IMR-90 (cell line): ENCODE results near the gene TK2. TPM values are rescaled to one million over a fixed set of nuclear protein-coding genes. Genes with fewer than 3 reads are reported as not detected.

Experiments used
- ATAC-seq: fragments of 200-7000 bp; cut with Tn5 transposase; 2 replicates; pipeline ENCODE4 v1.9.1; 2020; ENCODE audit warnings: low read depth, mild to moderate bottlenecking, moderate library complexity
- BruUV-seq: library from RNA; stranded (reverse); fragments of 400-500 nt; replicated peaks from 2 replicates; lab custom pipeline; 2021; lab: Mats Ljungman, UMichigan
- CTCF ChIA-PET: fragments of 300-600 bp; formaldehyde crosslinking; extraction: SDS; loops from one replicate; lab custom pipeline; 2021; ENCODE audit warnings: antibody characterized with exemption; lab: Yijun Ruan, JAX
- POLR2A ChIA-PET: fragments of 300-600 bp; sonication (Branson Sonifier 250); formaldehyde crosslinking; loops from one replicate; lab custom pipeline; 2022; ENCODE audit warnings: antibody characterized with exemption; ENCODE audit not compliant: unreplicated experiment; lab: Charles Lee
- DNase-seq: peaks from one replicate; pipeline ENCODE4 v3.0.0; 2013
- H2AFZ ChIP-seq: replicated peaks from 2 replicates; pipeline ENCODE3; 2013; ENCODE audit warnings: low read length, mild to moderate bottlenecking; ENCODE audit not compliant: poor library complexity
- H2AK5ac ChIP-seq: 2 replicates; pipeline ENCODE4 v1.6.1; 2013; ENCODE audit warnings: low read depth, low read length, inconsistent platforms
- H2AK9ac ChIP-seq: replicated peaks from 2 replicates; pipeline ENCODE3; 2013; ENCODE audit warnings: mild to moderate bottlenecking, low read depth, low read length, moderate library complexity; ENCODE audit not compliant: poor library complexity
- H2BK120ac ChIP-seq: 2 replicates; pipeline ENCODE4 v1.6.1; 2013; ENCODE audit warnings: low read depth, low read length, inconsistent platforms
- H2BK15ac ChIP-seq: 3 replicates; pipeline ENCODE4 v1.6.1; 2013; ENCODE audit warnings: low read depth, low read length, inconsistent platforms
- H2BK20ac ChIP-seq: 2 replicates; pipeline ENCODE4 v1.6.1; 2013; ENCODE audit warnings: low read depth, mild to moderate bottlenecking, inconsistent platforms, low read length, moderate library complexity
- H2BK5ac ChIP-seq: 2 replicates; pipeline ENCODE4 v1.6.1; 2013; ENCODE audit warnings: mild to moderate bottlenecking, low read depth, low read length, inconsistent platforms; ENCODE audit not compliant: poor library complexity, severe bottlenecking
- H3K14ac ChIP-seq: replicated peaks from 2 replicates; pipeline ENCODE4 v1.6.1; 2013; ENCODE audit warnings: low read depth, low read length, inconsistent platforms
- H3K18ac ChIP-seq: 2 replicates; pipeline ENCODE4 v1.6.1; 2013; ENCODE audit warnings: low read depth, low read length, control low read depth
- H3K23ac ChIP-seq: 2 replicates; pipeline ENCODE4 v1.6.1; 2013; ENCODE audit warnings: low read depth, low read length, inconsistent platforms
- H3K27ac ChIP-seq: 2 replicates; pipeline ENCODE4 v1.5.1; 2013; ENCODE audit warnings: mild to moderate bottlenecking, control low read depth, low read length; ENCODE audit not compliant: insufficient read depth
- H3K27me3 ChIP-seq: 2 replicates; pipeline ENCODE4 v1.6.1; 2013; ENCODE audit warnings: low read length; ENCODE audit not compliant: control insufficient read depth, insufficient read depth
- H3K36me3 ChIP-seq: 2 replicates; pipeline ENCODE4 v1.6.1; 2013; ENCODE audit warnings: low read length, mixed read lengths; ENCODE audit not compliant: control insufficient read depth, insufficient read depth
- H3K4ac ChIP-seq: 2 replicates; pipeline ENCODE4 v1.6.1; 2013; ENCODE audit warnings: low read depth, low read length, inconsistent platforms
- H3K4me1 ChIP-seq: 2 replicates; pipeline ENCODE4 v1.6.1; 2013; ENCODE audit warnings: low read length, mixed read lengths; ENCODE audit not compliant: control insufficient read depth, insufficient read depth
- H3K4me2 ChIP-seq: 2 replicates; pipeline ENCODE4 v1.6.1; 2013; ENCODE audit warnings: low read depth, mild to moderate bottlenecking, control low read depth, low read length, moderate library complexity
- H3K4me3 ChIP-seq: 2 replicates; pipeline ENCODE4 v1.5.1; 2013; ENCODE audit warnings: low read depth, mild to moderate bottlenecking, control low read depth, low read length, moderate library complexity; ENCODE audit not compliant: insufficient read depth
- H3K56ac ChIP-seq: 2 replicates; pipeline ENCODE4 v1.6.1; 2013; ENCODE audit warnings: low read length, inconsistent platforms; ENCODE audit not compliant: insufficient read depth; ENCODE audit errors: extremely low read depth
- H3K79me1 ChIP-seq, 2 experiments: 2 replicates each; pipeline ENCODE4 v1.6.1; 2013; ENCODE audit warnings: low read length in 2 of 2, inconsistent platforms in 1 of 2, low read depth in 1 of 2
- H3K9ac ChIP-seq: 2 replicates; pipeline ENCODE4 v1.6.1; 2013; ENCODE audit warnings: low read depth, low read length, control low read depth
- H3K9me1 ChIP-seq: 2 replicates; pipeline ENCODE4 v1.6.1; 2013; ENCODE audit warnings: low read length, inconsistent platforms; ENCODE audit not compliant: insufficient read depth
- H3K9me3 ChIP-seq: 2 replicates; pipeline ENCODE4 v1.6.1; 2013; ENCODE audit warnings: low read length; ENCODE audit not compliant: control insufficient read depth, insufficient read depth
- H4K20me1 ChIP-seq: 2 replicates; pipeline ENCODE4 v1.6.1; 2013; ENCODE audit warnings: low read length, inconsistent platforms; ENCODE audit not compliant: insufficient read depth
- H4K5ac ChIP-seq: 2 replicates; pipeline ENCODE4 v1.6.1; 2013; ENCODE audit warnings: mild to moderate bottlenecking, low read depth, low read length, control low read depth
- H4K8ac ChIP-seq, 2 experiments: 2 replicates each; pipeline ENCODE4 v1.6.1; 2013; ENCODE audit warnings: low read depth in 2 of 2, low read length in 2 of 2, control low read depth in 1 of 2, inconsistent platforms in 1 of 2
- H4K91ac ChIP-seq: 2 replicates; pipeline ENCODE4 v1.6.1; 2013; ENCODE audit warnings: low read depth, low read length, inconsistent platforms; ENCODE audit not compliant: insufficient read depth
- CEBPB ChIP-seq: IDR thresholded peaks from 2 replicates; pipeline ENCODE4 v1.6.1; 2012; ENCODE audit warnings: low read depth, low read length, improper control_type of control experiment
- ELK1 ChIP-seq: fragments of 150-350 bp; IDR thresholded peaks from 2 replicates; pipeline ENCODE4 v1.6.1; 2016; ENCODE audit warnings: low read depth, mild to moderate bottlenecking, low read length, moderate library complexity, borderline replicate concordance
- FOS ChIP-seq: fragments of 150-350 bp; IDR thresholded peaks from 2 replicates; pipeline ENCODE4 v1.6.1; 2016; ENCODE audit warnings: low read depth, low read length
- MAZ ChIP-seq: IDR thresholded peaks from 2 replicates; pipeline ENCODE4 v1.6.1; 2012; ENCODE audit warnings: low read depth, mild to moderate bottlenecking, low read length, improper control_type of control experiment, moderate library complexity, borderline replicate concordance
- MXI1 ChIP-seq: IDR thresholded peaks from 2 replicates; pipeline ENCODE4 v1.6.1; 2012; ENCODE audit warnings: low read depth, mild to moderate bottlenecking, low read length, moderate library complexity, borderline replicate concordance
- RAD21 ChIP-seq: IDR thresholded peaks from 2 replicates; pipeline ENCODE4 v1.6.1; 2012; ENCODE audit warnings: low read length, improper control_type of control experiment
- RCOR1 ChIP-seq: IDR thresholded peaks from 2 replicates; pipeline ENCODE4 v1.6.1; 2012; ENCODE audit warnings: mild to moderate bottlenecking, low read length, improper control_type of control experiment; ENCODE audit not compliant: insufficient replicate concordance
- RFX5 ChIP-seq: IDR thresholded peaks from 2 replicates; pipeline ENCODE4 v1.8.0; 2012; ENCODE audit warnings: low read depth, mild to moderate bottlenecking, low read length, moderate library complexity
- WGBS, 2 experiments: methylation state at CpG; one replicate each; pipeline versions ENCODE4 v1.1.5 to v1.1.7; 2013; ENCODE audit warnings: missing lambda C conversion rate in 2 of 2; ENCODE audit not compliant: insufficient read length in 1 of 2; ENCODE audit errors: extremely low coverage in 2 of 2; 5-methylcytosine and 5-hydroxymethylcytosine counted together
- dilution Hi-C: fragments of 300-500 bp; cut with HindIII; formaldehyde crosslinking; loops from one replicate; pipeline ENCODE4 v1.14.3; 2018; ENCODE audit warnings: low sequenced_read_pairs; ENCODE audit not compliant: unreplicated experiment
- in situ Hi-C: fragments of 300-500 bp; cut with MboI; formaldehyde crosslinking; loops from 3 replicates; pipeline ENCODE4 v1.14.3; 2019; ENCODE audit warnings: low sequenced_read_pairs, inconsistent platforms, mixed read lengths
- intact Hi-C: fragments of 100-400 bp; cut with micrococcal nuclease; formaldehyde crosslinking; loops from 2 replicates; pipeline ENCODE4 v1.10.0; 2022
- polyA plus RNA-seq, 3 experiments: library from polyadenylated mRNA; depleted of rRNA; stranded (reverse); fragments of >200 nt; gene quantifications; 2 replicates each; pipeline ENCODE4 v1.2.3, GENCODE V29; 2012; ENCODE audit warnings: low replicate concordance in 1 of 3
- total RNA-seq: library from RNA; depleted of rRNA; stranded (reverse); fragments of >200 nt; gene quantifications from 2 replicates; pipeline ENCODE4 v1.2.3, GENCODE V29; 2012

Gene TK2
- total and polyA plus RNA-seq, 2 of the 4 experiments (the other 2 are of a cell fraction), result 14.7 to 16.5 TPM

DNA sequence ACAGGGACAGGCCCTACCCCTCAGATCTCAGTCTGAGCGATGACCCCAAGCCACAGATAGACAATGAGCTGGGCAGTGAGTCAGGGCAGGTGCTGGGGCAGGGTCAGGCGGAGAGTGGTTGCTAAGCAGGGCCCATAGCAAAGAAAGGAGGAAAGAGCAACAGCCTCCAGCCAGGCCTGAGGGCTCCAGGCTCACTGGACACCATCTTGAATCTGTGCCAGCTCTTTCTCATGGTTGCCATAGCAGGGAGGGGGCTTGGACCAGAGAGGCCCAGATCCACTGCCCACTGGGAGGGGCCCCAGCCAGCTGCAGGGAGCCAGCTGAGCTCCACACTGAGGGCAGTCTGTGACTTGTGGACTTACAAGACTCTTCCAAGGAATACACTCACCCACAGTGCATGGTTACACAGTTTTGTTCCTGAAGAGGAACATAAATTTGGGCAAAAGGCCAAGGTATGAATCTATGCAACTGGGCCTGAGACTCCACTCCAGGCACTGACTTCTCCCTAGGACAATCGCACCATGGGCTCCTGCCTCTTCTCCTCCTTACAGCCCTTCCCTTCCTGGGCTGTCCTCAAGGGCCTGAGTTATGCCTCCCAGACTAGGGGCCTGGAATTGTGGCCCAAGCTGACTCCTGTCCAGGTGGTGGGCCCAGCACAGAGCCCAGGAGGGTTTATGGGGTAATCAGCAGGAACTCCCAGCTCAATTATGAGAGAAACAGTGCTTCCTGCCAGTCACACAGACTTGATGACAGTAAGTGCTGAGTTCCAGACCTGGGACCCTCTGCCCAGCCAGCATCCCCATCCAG, 62.9 kb downstream of the TK2 start:
- no peaks in the 10 kb centered on the region for H3K27me3 ChIP-seq
- no peaks in the 10 kb centered on the region for H3K79me1 ChIP-seq
- no peak overlapping the region for H4K8ac ChIP-seq
- no CpG with 5 or more reads among the region's 3 CpGs for WGBS, 2 experiments
- H3K4me3 ChIP-seq, result no peak overlapping the region
- H2BK20ac ChIP-seq, result 0 out of 2 replicates have a peak overlapping the region, but pooled peaks have one; percentile 23
- dilution Hi-C loops, result no loop called here
- CTCF ChIA-PET, result interaction anchor here (0.6 kb wide), 1 partner anchor 103 kb away, joined by 3 read pairs; no protein-coding TSS in a partner anchor
- POLR2A ChIA-PET, result no interaction called here
- no peaks in the 10 kb centered on the region for H4K20me1 ChIP-seq
- in situ Hi-C loops, result loop anchor here (5.0 kb wide), 1 partner anchor 80 kb away; no protein-coding TSS in a partner anchor
- peak overlapping the region; percentile 17 for H3K4ac ChIP-seq
- no peak overlapping the region for H3K27ac ChIP-seq
- BruUV-seq, result no TSS peak
- H2AK5ac ChIP-seq, result peak overlapping the region; percentile 16; the same call in 1 of the 2 replicates
- peak overlapping the region; percentile 16; the same call in 1 of the 2 replicates for H2BK120ac ChIP-seq
- H4K5ac ChIP-seq, result no peak overlapping the region
- peak overlapping the region; percentile 83 for H2AFZ ChIP-seq
- peak; percentile 83 for DNase-seq
- no peak overlapping the region for H2BK15ac ChIP-seq
- TF ChIP-seq MAZ (peak; percentile 30; the same call in 1 of the 2 replicates), RCOR1 (no peak), RFX5 (no peak), ELK1 (no peak), FOS (no peak), MXI1 (no peak), CEBPB (no peak), RAD21 (no peak)
- no peak overlapping the region for H4K91ac ChIP-seq
- H3K9me1 ChIP-seq, result 0 out of 2 replicates have a peak, but pooled peaks cover 3% of the 10 kb centered on the region
- no peak overlapping the region; the same call in 1 of the 2 replicates for H3K9ac ChIP-seq
- 0 out of 2 replicates have a peak overlapping the region, but pooled peaks have one; percentile 13 for H3K18ac ChIP-seq
- 0 out of 2 replicates have a peak overlapping the region, but pooled peaks have one; percentile 16 for H3K23ac ChIP-seq
- H3K4me1 ChIP-seq, result peaks cover 11% of the 10 kb centered on the region; the same call in 1 of the 2 replicates
- no peak overlapping the region for H3K4me2 ChIP-seq
- H3K56ac ChIP-seq, result no peak overlapping the region
- intact Hi-C loops, result no loop called here
- 0 out of 2 replicates have a peak, but pooled peaks cover 3% of the 10 kb centered on the region for H3K9me3 ChIP-seq
- H3K14ac ChIP-seq, result no peak overlapping the region
- H2AK9ac ChIP-seq, result peak overlapping the region; percentile 79
- peak; percentile 59 for ATAC-seq
- H2BK5ac ChIP-seq, result no peak overlapping the region
- H3K36me3 ChIP-seq, result no peaks in the 10 kb centered on the region
